NCI-H526 treated with DMSO at 0.1 percent for 48 hours (cell line): Measurements from ENCODE around the gene TBX4.

Source experiments
- DNase-seq: peaks from one replicate; lab custom pipeline; 2025; lab: John Stamatoyannopoulos, UW

The TBX4 gene

DNA sequence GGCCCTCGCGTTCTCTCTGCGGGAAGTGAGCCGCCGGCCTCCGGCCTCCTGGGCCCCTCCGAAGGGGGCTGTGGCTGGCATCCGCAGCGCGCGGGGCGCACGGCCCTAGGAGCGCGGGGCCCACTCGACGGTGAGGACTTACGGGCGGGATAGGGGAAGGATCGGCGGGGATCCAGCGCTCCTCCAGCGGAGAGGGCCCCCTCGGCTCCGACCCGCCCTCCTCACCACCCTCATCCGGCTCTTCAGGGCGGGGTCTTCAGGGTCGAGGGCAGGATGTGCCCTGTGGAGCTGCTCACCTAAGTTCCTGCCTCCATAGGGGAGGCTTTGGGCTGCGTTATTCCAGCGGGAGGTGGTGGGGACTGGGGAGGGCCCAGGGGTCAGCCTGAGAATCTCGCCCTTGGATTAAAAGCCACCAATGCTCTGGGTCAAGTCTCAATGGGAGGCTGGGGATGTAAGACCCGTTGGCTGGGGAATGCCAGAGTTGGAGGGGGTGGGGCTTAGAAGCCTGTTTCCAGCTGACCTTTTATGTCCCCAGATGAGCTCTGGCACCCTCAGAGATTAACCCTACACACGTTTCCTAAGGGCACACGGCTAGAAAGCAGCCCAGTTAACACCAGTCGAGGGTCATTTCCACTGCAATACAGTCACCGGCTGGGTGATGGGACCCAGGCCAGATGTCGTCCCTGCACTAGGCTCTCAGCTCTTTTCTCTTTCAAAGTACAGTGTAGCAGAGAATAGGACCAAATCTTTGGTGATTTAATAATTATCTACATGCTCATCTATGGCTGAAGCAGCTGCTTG lies 39.2 kb upstream of the TBX4 start:
- DNase-seq, result no peak

DNA sequence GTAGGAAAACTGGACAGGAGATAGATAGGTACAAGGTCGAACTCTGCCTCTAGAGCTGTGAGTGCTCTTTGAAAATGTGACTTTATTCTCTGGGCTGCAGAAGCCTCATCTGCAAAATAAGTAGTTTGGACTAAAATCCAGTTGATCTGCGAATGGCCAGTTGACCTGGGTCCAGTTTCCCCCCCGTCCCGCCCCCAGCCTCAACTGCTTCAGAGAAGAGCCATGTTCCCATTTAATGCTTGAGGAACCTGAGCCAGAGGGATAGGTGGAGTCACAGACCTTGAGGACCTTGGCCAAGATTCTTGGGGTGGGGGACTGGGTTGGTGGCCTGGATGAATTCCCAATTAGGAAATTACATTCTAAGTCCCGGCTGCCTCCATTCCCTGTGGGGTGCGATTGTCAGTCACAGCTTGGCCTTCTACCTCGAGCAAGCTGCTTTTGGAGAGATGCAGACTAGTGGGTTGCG lies 38.5 kb upstream of the TBX4 start:
- no peak for DNase-seq

DNA sequence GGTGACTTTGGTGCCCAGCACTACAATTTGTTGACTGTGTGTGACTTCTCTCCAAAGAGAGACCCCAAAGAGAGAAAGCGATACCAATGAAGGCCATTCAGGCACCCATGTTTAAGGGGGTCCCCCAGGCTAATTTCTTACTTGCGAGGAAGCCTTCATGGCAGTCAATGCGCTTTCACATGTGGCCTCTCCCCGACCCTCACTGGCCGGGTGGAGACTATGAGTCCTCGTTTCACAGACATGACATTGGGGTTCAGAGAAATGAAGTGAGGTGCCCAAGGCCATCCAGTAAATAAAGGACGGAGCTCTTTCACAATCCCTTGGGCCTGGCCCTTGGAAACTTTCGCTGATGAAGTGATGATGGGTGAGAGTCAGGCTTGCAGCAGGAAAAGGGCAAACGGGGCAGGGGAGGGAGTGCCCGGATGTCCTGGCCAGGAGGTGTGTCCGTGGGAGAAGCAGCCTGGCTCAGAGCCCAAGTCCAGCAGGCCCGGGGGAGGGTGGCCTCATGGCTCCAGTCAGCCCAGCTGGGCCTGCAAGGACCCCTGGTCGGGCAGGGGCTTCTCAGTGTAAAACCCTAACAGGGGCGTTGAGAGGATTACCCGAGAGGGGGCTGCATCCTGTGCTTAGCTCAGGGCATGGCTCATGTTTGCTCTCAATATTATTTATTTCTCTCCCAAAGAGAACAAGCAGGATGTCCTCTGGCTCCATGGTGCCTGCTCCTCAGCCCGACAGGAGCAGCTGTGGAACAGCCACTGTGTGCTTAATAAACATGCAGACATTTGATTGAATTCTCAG lies 37.9 kb upstream of the TBX4 start:
- DNase-seq, result no peak

DNA sequence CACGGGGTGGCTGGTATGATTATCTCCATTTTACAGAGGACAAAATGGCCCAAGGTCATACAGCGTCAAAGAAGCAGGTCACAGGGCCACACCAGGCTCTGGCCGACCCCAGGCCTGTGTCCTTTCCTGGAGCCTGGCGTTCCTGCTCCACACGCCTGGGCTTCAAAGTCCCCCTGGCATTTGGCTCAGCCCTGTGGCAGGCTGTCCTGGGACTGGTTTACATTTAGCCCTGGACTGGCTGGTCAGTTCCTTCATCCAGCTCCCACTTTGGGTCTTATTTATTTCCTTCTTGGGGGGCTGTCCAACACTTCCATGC lies 37.3 kb upstream of the TBX4 start:
- DNase-seq, result no peak

DNA sequence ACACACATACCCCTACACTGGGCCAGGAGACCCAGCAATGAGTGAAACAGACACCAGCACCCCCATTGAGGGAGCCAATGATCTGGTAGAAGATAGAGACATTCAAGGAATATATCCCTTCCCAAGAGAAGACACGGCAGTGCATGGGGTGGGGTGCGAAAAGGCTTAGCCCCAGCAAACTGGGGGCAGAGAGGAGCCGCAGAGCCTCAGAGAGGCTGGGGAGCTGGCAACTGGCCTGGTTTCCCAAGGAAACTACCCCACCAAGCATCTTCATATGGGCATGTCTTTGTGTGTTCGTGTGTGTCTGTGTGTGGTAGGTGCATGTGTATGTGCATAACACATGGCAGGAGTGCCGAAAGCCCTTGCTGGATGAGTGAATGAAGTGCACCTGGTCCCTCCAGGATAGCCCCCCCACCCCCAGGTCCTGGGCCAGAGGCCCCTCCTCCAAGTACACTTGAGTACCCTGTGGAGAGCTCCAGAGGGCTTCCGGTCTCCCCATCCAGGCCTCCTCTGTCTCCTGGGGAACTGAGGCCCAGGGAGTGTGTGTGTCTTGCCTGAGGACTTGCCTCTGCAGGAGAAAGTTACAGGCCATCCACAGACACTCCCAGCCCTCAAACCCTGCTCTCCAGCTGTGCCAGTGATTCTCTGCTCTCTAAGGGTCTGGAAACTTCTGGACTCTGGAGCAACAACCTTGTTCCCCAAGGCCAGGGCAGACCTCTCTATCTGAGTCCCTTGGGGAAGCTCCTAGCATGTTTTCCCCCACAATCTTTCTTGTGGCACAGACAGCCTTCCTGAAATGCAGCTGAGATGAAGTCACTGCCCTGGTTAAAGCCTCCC lies 36.6 kb upstream of the TBX4 start:
- DNase-seq, result no peak

DNA sequence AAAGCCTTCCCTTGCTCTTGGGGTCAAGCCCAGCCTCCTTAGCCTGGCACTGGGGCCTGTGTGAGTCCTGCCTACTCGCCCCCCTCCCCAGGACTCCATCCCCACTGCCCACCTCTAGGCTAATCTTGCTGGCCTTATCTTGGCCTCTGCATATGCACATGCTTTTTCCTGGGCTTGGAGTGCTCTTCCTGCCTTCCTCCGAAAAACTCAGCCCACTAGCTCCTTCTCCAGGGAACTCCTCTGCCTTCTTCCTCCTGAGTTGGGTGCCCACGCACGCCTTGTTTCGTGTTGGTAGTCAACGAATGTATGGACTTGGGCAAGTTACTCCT lies 36.0 kb upstream of the TBX4 start:
- no peak for DNase-seq

DNA sequence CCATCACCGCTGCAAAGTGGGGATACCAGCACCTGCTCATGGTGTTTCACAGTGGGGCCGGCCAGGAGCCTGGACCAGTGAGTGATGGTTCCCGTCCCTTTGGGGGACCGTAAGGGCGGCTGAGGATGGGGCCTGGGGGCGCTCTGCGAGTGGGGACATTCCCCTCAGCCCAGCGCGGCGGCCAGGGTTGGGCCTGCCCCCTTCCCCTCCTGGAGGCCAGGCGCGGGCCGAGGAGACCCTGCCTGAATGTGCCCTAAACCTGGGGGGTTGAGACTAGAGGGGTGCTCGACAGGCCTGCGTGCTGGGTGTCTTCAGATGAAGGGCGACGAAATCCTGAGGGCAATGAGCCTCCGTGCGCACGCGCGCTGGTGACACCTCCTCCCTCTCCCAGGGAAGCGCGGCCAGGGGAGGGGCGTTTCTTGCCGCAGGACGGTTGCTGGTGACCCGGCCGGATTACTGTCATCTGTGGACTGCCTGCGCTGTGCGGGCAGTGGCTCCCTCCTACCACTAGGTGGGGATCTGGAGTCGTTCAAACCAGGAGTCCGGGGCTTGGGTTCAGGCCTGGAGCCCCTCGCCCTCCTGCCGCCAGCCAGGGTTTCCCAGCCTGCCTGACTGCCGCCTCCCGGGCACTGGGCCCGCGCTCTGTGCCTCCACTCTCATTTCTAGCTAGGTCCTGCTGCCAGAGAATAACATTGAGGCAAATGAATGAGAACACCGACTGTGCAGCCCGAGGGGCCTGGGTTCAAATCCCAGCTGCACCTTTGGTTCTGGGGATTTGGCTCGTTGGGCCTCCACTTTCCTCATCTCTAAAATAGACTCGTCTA lies 35.5 kb upstream of the TBX4 start:
- peak; percentile 86 for DNase-seq

DNA sequence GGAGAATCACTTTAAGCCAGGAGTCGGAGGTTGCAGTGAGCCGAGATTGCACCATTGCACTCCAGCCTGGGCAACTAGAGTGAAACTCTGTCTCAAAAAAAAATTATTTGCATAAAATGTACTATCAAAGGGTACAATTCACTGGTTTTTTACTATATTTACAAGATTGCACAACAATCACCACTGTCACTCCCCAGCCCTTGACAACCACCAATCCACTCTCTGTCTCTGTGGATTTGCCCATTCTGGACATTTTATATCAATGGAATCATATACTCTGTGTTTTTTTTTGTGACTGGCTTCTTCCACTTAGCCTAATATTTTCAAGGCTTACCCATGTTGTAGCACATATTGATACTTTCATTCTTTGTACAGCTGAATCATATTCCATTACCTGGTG lies 33.8 kb upstream of the TBX4 start:
- no peak for DNase-seq

DNA sequence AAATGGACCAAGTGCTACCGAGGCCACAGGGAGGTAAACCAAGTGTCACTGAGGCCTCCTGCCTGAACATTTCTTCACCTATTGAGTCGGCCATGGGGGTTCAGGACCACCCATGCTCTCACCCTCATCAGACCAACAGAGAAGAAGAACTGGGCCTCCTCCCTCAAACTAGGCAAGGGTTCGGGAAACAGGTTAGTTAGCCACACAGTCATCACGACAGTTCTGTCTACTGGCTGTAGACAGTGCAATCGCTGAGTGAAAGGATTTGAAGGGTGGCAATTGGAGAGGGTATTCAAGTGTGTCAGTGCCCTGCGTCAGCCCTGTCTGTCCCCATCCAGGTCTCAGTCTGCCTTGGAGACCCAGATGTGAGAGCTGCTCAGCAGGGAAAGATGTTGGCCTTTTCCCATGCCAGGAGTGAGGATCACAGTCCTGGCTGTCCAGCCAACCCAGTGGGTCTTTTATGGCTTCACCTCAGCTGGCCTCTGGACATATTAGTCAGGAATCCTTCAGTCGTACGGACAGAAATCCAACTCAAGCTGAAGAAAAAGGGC lies 32.7 kb upstream of the TBX4 start:
- DNase-seq, result no peak

DNA sequence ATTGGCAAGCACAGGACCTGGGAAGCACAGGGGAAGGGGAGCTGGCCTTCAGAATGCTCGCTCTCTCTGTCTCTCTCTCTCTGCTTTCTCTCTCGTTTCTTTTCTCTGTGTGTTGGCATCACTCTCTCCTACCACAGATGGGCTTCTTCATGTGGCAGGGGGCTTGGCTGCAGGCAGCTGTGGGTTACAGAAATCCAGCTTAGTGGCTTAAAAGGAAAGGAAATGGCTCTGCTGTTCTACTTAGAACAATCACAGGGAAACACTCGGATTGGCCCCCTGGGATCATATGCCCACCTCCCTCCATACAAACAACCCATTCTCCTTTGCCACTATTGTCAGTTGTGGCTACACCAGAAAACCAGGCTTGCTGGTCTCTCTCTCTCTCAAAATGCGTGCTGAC lies 32.2 kb upstream of the TBX4 start:
- no peak for DNase-seq

DNA sequence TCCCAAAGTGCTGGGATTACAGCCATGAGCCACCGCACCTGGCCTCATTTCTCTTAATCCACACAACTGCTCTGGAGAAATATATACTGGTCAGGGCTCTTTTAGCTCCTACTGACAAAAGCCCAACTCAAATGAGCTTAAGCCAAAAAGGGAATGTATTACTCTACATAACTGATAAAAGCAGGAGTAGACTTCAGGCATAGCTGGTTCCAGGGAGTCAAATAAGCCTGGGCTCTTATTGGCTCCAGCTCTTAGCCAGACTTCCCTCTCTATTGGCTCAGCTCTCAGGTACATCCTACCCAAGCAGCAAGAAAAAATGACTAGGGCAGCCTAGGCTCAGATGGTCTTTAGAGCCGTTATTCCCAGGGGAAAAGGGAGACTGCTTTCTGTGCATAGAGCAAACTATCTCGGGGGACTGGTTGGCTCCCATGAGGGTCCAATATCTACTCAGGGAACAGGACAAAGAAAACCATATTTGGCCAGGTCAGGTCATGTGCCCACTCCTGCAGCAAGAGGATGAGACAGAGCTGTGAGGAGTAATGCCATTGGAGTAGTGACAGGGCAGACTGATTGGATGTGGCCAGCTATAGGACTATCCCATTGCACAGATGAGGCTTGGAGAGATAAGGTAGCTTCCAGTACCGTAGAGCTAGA lies 31.4 kb upstream of the TBX4 start:
- DNase-seq, result no peak

DNA sequence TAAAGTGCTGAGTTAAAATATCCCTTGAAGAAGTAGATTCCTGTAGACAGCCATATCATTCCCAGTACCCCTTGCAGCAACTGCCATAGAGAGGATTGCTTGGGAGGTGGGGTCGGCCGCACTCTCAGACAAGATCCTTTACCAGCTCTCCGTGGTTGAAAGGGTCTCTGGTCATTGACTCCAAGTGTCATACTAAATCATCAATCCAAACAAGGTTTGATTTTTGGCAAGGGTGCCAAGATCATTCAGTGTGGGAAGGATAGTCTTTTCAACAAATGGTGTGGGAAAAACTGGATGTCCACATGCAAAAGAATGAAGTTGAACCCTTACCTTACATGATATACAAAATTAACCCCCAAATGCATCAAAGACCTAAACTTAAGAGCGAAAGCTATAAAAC lies 30.8 kb upstream of the TBX4 start:
- DNase-seq, result no peak

DNA sequence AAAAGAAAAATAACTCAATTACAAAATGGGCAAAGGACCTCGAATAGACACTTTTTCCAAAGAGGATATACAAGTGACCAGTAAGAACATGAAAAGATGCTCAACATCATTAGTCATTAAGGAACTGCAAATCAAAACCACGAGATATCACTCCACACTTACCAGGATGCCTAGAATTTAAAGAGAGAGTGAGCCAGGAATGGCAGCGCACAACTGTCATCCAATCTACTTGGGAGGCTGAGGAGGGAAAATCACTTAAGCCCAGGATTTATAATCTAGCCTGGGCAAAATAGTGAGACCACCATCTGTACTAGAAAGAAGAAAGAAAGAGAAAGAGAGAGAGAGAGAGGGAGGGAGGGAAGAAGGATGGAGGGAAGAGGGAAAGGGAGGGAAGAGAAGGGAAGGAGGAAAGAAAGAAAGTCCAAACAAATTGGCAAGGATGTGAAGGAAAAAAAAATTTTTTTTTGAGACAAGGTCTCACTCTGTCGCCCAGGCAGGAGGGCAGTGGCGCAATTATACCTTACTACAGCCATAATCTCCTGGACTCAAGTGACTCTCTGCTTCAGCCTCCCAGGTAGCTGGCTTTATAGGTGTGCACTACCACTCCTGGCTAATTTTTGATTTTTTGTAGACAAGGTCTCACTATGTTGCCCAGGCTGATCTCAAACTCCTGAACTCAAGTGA lies 30.0 kb upstream of the TBX4 start:
- DNase-seq, result no peak

DNA sequence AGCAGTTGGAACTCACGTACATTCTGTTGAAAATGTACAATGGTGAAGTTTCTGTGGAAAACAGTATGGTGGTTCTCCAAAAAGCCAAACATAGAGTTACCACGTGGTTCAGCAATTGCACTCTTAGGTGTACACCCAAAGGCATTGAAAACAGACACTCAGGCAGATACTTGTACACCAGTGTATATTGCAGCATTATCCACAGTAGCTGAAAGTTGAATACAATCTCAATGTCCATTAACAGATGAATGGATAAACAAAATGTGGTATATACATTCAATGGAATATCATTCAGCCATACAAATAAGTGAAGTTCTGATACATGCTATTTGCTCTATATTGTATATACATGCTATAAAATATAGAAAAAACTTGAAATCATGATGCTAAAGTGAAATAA lies 29.4 kb upstream of the TBX4 start:
- DNase-seq, result no peak

DNA sequence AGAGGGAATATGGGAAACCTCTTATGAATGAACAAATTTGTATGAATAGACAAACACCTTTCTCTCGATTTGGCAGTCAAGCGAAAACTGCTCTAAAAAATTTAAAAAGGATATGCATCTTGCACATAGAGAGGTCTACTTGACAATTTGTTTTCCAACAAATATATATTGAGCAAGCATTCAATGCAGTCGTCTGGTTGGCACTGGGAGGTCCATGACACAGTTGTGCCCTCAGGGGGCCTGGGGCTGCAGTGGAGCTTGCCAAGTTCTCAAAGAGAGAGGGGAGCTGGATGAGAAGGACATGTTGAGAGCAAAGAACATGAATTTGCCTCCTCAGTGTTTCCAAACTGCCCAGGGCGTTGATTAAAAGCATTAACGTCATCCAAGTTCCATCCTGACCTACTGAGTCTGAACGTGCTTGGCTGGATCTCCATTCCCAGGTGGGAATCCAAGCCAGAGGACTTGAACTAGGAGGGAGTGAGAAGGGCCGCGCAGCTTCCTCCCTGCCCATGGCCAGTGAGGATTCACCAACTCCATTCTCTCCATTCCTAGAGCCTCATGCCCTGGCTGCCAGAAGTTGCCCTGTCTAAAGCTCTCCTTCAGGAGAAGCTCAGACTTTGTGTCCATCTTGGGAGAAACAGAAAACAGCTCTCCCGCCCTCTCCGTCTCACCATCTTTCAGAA lies 28.1 kb upstream of the TBX4 start:
- DNase-seq, result no peak

DNA sequence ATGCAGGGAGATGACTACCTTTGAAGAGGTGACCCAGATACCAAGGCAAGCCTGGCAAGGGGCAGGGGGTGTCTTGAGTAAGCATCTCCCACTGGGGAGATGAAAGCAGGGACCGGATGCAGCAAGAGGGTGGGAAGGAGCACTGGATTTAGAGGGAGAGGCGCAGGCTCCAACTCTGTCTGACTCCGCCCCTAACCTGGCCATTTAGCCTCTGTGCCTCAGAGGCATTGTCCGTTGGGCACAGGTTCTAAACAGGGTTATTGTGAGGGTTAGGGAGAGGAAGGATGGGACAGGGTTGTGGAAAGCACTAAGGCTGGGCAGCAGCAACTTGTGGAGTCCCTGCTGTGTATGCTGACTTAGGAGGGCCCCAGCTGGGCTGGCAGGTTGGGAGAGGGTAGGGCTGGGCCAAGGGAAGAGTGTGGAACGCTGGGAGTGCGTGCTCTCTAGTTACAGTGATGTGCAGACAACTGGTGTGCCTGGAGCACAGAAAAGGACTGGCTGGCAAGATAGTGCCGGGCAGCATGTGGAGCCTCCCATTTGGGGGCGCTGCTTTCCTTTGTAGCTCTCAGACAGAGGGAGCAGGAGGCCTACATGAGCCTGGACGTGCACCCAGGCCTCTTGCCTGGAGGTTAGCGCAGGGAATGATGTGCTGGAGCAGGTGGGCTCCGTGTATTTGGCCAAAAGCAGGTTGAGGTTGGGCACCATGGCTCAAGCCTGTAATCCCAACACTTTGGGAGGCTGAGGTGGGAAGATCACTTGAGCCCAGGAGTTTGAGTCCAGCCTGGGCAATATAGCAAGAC lies 26.3 kb upstream of the TBX4 start:
- no peak for DNase-seq

DNA sequence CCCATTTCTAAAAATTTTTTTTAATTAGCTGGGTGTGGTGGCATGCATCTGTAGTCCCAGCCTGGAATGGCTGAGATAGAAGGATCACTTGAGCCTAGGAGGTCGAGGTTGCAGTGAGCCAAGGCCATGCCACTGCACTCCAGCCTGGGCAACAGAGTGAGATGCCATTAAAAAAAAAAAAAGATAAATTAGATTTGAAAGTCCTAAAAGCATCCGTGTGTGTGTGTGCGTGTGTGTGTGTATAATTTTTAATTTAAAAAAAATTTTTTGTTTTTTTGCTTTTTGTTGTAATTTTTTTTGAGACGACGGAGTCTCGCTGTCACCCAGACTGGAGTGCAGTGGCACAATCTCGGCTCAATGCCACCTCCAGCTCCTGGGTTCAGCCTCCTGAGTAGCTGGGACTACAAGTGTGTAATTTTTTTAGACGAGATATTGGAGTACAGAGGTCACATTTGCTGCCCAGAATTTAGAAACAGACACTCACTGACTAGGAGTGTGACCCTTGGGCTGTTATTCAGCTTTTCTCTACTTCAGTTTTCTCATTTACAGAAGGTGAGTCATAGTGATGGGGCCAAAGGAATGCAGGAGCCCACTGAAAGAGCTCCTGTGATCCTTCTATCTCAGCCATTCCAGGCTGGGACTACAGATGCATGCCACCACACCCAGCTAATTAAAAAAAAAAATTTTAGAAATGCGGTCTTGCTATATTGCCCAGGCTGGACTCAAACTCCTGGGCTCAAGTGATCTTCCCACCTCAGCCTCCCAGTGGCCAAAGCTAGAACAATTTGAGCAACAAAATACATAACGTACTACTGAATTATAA lies 25.5 kb upstream of the TBX4 start:
- no peak for DNase-seq

DNA sequence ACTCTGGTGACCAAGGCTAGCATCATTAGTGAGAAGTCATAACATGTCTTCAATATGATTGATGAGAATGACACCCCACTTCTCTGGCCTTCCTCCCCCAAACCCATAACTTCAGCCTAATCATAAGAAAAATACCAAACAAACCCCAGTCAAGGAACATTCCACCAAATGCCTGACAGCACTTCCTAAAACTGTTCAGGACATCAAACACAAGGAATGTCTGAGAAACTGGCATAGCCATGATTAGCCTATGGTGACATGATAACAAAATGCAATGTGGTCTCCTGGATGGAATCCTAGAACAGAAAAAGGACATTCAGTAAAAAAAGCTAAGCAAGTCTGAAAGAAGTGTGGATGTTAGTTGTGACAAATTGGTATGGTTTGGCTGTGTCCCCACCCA lies 24.7 kb upstream of the TBX4 start:
- no peak for DNase-seq
